SK-N-MC (cell line): ENCODE measurements around the gene HLX.

Source experiments
- EZH2 ChIP-seq: fragments of 200-600 bp; sonication (generic); IDR thresholded peaks from one replicate; pipeline ENCODE4 v1.6.1; 2017; ENCODE audit warnings: antibody characterized with exemption
- FOXP2 ChIP-seq: optimal IDR thresholded peaks from 2 replicates; pipeline ENCODE3; 2011; ENCODE audit warnings: mild to moderate bottlenecking, moderate library complexity; ENCODE audit not compliant: insufficient read depth; ENCODE audit errors: extremely low read length, control extremely low read depth
- POLR2AphosphoS5 ChIP-seq: IDR thresholded peaks from 2 replicates; pipeline ENCODE4 v1.6.1; 2012; ENCODE audit warnings: mild to moderate bottlenecking, low read depth, low read length, borderline replicate concordance

DNA sequence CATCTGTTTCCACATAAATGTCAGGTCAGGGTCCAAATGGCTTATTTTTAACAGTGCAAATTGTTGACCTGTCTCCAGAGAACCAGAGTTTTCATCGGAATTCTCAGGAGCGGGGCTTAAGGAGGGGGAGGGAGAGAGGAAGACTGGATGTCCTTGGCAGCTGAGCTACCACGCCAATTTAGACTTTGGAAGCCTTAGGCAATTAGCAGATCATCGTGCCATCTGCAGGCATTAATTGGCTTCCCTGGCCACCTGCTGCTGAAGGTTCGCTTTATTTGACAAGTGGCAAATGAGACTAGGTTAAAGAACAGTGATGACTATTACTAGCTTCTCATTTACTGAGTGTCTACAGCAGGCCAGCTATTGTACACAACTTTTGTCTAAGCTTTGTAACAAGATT lies 43.7 kb downstream of the HLX start:
- TF ChIP-seq POLR2AphosphoS5 = no peak
- no peak for TF ChIP-seq EZH2
- TF ChIP-seq FOXP2 = no peak
